GM19023 (cell line): ENCODE measurements around the gene BCL7C.
"Not testable (repeated sequence)": the region's sequence is repeated elsewhere in the genome, so short reads cannot be mapped to it uniquely, and the experiment has no call there.

ENCODE experiments used
- ATAC-seq: cut with Tn5 transposase; IDR thresholded peaks from one replicate; pipeline ENCODE4 v1.9.1; 2021; ENCODE audit warnings: mild to moderate bottlenecking, moderate library complexity; ENCODE audit not compliant: unreplicated experiment

The BCL7C gene

DNA sequence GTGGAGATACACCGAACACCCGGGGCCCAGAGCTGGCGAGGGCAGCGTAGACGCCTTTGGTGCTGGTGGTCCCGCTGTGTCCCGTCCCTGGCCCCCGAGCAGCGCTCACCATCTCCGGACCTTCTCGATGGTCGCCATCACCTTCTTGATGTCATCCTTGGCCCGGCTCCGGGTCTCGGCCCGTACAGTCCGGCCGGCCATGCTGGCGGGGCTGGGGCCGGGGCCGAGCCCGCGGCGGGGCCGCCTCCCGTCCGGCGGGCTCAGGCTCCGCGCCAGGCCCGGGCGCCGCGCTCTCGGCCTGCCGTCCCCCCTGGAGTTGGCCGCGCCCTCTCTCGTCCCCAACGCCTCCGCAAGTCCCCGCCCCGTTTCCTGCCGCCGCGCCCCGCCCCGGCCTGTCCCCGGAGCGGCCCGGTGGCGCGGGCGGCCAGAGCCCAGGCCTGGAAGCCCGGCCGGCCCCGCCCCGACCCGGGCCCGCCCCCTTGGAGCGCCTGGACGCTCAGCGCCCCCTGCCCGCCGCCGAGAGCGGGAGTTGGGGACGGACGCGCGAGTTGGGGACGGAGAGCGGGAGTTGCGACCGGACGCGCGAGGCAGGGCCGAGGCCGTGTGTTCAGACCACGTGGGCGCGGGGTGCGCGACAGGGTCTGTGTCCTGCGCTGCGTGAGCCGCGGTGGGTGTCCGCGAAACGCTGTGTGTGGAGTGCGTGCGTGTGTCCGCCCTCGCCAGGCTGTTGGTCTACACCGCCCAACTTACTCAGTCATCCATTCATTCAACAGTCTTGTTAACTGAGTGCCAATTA is at the start of gene BCL7C:
TSS of gene BCL7C (minus strand) at position 334 of the 796 bp plus-strand sequence. CDS start at position 201, 133 bp downstream.
- peak; percentile 76 for ATAC-seq

DNA sequence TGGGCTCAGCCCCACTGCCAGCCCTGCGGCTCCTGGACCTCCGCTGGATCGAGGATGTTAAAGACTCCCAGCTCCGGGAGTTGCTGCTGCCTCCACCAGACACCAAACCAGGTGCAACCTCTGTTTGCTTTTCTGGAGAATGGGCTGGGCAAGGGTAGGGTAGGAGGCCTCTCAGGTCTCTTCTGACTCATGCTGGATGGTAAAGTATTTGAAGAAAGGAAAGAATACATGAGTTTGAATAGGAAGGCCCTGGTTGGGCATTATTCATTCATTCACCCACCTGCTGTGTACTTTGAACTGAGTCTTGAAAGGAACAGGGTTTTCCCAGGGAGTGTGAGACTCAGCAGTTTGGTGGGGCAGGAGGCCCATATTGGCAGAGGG is 48.5 kb upstream of the BCL7C start:
- no peak for ATAC-seq

- ATAC-seq = peak; percentile 92
Observed at GRCh38 chr16:30941600-30942425, 47.9 kb upstream of the BCL7C start.

DNA sequence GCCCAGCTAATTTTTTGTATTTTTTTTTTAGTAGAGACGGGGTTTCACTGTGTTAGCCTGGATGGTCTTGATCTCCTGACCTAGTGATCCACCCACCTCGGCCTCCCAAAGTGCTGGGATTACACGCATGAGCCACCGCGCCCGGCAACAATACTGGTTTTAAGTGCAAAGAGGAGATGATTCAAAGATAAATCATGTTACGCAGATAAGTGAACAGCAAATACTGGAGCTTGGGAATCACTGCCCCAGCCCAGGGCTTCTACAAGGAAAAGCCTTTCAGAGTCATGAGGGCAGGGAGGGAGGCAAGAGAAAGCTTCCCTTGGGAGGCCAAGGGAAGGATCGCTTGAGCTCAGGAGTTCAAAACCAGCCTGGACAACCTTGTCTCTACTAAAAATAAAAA is 45.7 kb upstream of the BCL7C start:
- not testable (repeated sequence) for ATAC-seq

DNA sequence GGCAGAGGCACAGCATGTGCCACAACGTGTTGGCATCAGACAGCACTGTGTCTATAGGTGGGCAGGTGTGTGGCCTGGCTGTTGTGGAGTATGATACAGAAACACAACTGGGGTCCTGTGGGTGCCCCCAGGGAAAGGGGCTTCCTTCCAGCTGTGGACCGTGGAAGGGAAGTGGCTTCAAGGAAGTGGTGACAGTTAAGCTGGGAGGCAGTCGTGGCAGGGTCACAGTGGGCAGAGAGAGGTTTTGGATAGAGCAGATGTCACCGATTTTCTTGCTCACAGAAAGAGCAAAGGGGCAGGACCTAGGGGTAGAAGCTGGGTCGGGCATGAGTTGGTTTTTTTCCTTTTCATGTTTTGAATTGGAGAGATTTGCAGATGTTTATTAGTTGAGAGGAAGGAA is 43.8 kb upstream of the BCL7C start:
- no peak for ATAC-seq

GRCh38 chr16:30934827-30935557 is 41.1 kb upstream of the BCL7C start:
- no peak for ATAC-seq

- ATAC-seq = no peak
Observed at GRCh38 chr16:30931068-30931650, 37.3 kb upstream of the BCL7C start.

GRCh38 chr16:30930160-30930571 is 36.3 kb upstream of the BCL7C start:
- ATAC-seq = no peak

- no peak for ATAC-seq
Observed at GRCh38 chr16:30929167-30929566, 35.3 kb upstream of the BCL7C start.

DNA sequence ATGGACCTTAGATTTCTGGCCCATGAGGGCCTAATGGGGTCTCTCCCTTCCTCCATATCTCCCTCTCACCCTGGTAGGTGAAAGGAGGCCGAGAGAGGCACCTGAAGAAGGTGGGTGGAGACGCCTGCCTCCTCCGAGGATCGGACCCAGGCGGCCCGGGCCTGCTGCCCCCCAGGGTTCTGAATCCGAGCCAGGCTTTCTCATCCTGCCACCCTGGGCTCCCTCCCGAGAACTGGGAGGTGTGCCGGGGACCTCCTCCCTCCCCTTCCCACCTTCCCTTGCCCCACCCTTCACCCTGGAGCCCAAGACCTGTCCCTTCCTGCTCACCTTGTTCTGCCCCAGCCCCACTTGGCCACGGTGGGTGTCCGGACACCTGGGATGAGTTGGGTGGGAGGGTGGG is 34.5 kb upstream of the BCL7C start:
- ATAC-seq = no peak

DNA sequence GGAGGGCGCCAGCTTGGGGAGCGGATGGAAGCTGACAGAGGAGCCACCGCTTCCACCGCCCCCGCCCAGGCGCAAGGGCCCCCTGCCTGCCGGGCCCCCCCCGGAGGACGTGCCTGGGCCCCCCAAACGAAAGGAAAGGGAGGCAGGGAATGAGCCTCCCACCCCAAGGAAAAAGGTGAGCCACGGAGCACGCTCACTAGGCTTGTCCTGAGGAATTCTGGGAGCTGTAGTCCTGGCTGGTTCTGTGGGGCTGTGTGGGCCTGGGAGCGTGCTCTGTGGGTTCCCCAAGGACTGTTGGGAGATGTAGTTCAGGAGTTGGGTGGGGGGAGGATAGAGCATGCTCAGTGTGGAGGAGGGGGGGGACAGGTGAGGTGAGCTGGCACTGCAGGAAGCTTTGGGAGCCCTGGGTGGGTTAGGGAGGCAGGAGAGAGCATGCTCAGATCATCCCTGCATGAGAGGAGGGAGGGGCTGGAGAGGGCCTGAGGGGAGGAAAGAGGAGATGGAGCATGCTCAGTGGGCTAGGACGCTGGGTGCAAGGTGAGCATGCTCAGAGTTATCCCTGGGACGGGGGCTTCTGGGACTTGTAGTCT is 34.0 kb upstream of the BCL7C start:
- ATAC-seq = no peak

- ATAC-seq = no peak
Observed at GRCh38 chr16:30926937-30927788, 33.3 kb upstream of the BCL7C start.

- no peak for ATAC-seq
Observed at GRCh38 chr16:30925995-30926811, 32.3 kb upstream of the BCL7C start.

DNA sequence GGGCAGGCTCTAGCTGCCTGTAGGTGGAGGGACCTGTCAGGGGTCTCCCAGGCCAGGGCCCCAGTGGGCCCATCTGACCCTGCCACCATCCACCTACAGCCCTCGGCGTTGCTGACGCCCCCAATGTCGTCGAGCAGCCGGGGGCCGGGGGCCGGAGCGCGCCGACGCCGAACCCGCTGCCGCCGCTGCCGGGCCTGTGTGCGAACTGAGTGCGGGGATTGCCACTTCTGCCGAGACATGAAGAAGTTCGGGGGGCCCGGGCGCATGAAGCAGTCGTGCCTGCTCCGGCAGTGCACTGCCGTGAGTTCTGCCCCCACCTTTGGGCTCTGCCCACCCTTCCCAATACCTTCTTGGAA is 31.7 kb upstream of the BCL7C start:
- no peak for ATAC-seq

GRCh38 chr16:30924913-30925631 is 31.2 kb upstream of the BCL7C start:
- no peak for ATAC-seq

- no peak for ATAC-seq
Observed at GRCh38 chr16:30924076-30924912, 30.4 kb upstream of the BCL7C start.

DNA sequence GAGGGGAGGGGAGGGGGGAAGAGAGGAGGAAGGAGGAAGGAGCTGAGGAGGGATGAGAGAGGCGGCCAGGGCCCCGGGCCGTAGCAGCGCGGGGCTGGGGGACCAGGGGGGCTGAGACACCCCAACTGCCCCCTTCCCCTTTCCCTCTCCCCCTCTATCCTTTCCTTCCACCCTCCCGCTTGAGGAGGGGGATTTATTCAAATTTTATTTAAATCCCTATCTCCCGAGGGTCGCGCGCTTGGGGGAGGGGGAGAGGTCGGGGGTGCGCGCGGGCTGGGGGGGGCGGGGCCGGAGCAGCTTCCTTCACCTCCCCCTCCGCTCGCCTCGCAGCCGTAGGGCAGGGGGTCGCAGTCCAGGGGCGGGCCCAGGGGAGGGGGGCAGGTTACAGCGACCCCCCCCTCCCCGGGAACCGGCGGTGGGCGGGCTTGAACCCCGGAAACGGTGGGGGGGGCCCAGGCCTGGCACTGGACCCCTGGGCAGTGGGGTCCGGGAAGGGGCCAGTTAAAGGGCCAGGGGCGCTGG is 29.7 kb upstream of the BCL7C start, which contains the start of gene FBXL19:
TSS of gene FBXL19 (plus strand) at position 19 of the 522 bp plus-strand sequence. CDS start 2,183 bp downstream, outside the sequence.
- ATAC-seq = no peak
